Stimulated activated CD4-positive, alpha-beta T cell treated with anti-CD3 and anti-CD28 coated beads, TNF-alpha, amount 100 ng/mL, for 48 hours (primary cell): Measurements from ENCODE around the gene FOXI3.
"Not testable (repeated sequence)": the region's sequence is repeated elsewhere in the genome, so short reads cannot be mapped to it uniquely, and the experiment has no call there.

Experiments
- DNase-seq, 3 donors: peaks; one replicate each; pipeline ENCODE4 v3.0.0-alpha.2; 2020; ENCODE audit warnings: low read depth in 3 of 3

The FOXI3 gene

GRCh38 chr2:88442061-88442460, 10.4 kb downstream of the FOXI3 start:
- DNase-seq: no peak

GRCh38 chr2:88437010-88437409, 15.5 kb downstream of the FOXI3 start:
- DNase-seq: no peak

GRCh38 chr2:88429929-88430328, 22.6 kb downstream of the FOXI3 start:
- DNase-seq: no peak

GRCh38 chr2:88423733-88424132, 28.8 kb downstream of the FOXI3 start:
- DNase-seq: no peak

GRCh38 chr2:88419051-88419450, 33.4 kb downstream of the FOXI3 start:
- not testable (repeated sequence) for DNase-seq

GRCh38 chr2:88416016-88416663, 36.4 kb downstream of the FOXI3 start:
- no peak for DNase-seq

GRCh38 chr2:88408870-88409269, 43.6 kb downstream of the FOXI3 start:
- DNase-seq: not testable (repeated sequence)

GRCh38 chr2:88400037-88400767, 52.3 kb downstream of the FOXI3 start:
- DNase-seq: no peak

- no peak for DNase-seq
Observed at GRCh38 chr2:88398180-88398579, 54.3 kb downstream of the FOXI3 start.
